ENCODE results near the gene ADGRV1. TPM values are rescaled to one million over a fixed set of nuclear protein-coding genes. Genes with fewer than 3 reads are reported as not detected.

Gene ADGRV1
- polyA plus RNA-seq, 3 donors = 0.18 to 0.33 TPM; not detected in 1

- H3K4me3 ChIP-seq (replicated peaks in 1 of 3; ENCODE audit: low read depth in 2 of 3, low read length in 3 of 3) = no peak overlapping the region
- peaks cover 43% of the 10 kb centered on the region for H3K4me1 Mint-ChIP-seq
- intact Hi-C loops (cut with micrococcal nuclease) = no loop called here
- H3K27me3 ChIP-seq (ENCODE audit: control insufficient read depth in 2 of 2, insufficient read depth in 2 of 2, low read length in 2 of 2) = no peaks in the 10 kb centered on the region
- no peak overlapping the region for H3K9ac ChIP-seq (ENCODE audit: insufficient read depth, low read length, poor library complexity, severe bottlenecking)
- WGBS (ENCODE audit: insufficient coverage) = no CpG with 5 or more reads among the region's 1 CpG
- no peak overlapping the region for H3K4me3 Mint-ChIP-seq
- no peaks in the 10 kb centered on the region for H3K9me3 ChIP-seq (replicated peaks in 1 of 2; ENCODE audit: control insufficient read depth in 1 of 2, insufficient read depth in 1 of 2, low read length in 2 of 2)
- peak overlapping the region in 1 of 2 donors; percentile 7 for H3K27ac ChIP-seq (ENCODE audit: low read depth in 1 of 2, low read length in 2 of 2)
- TF ChIP-seq, protein P1, sequence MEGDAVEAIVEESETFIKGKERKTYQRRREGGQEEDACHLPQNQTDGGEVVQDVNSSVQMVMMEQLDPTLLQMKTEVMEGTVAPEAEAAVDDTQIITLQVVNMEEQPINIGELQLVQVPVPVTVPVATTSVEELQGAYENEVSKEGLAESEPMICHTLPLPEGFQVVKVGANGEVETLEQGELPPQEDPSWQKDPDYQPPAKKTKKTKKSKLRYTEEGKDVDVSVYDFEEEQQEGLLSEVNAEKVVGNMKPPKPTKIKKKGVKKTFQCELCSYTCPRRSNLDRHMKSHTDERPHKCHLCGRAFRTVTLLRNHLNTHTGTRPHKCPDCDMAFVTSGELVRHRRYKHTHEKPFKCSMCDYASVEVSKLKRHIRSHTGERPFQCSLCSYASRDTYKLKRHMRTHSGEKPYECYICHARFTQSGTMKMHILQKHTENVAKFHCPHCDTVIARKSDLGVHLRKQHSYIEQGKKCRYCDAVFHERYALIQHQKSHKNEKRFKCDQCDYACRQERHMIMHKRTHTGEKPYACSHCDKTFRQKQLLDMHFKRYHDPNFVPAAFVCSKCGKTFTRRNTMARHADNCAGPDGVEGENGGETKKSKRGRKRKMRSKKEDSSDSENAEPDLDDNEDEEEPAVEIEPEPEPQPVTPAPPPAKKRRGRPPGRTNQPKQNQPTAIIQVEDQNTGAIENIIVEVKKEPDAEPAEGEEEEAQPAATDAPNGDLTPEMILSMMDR (IDR thresholded peaks at IDR 0.05) = no peak
- H3K79me2 ChIP-seq (ENCODE audit: insufficient read depth, low read length) = no peaks in the 10 kb centered on the region
- H3K9me3 Mint-ChIP-seq = peaks cover 0 to 5% (median 0%) of the 10 kb centered on the region in 7 donors
- no peaks in the 10 kb centered on the region for H3K27me3 Mint-ChIP-seq (ENCODE audit: low read depth in 3 of 3)
- peaks cover 27 to 42% of the 10 kb centered on the region in 2 donors for H3K4me1 ChIP-seq (ENCODE audit: control insufficient read depth in 1 of 2, insufficient read depth in 2 of 2, low read length in 2 of 2)
- H3K36me3 ChIP-seq (replicated peaks in 1 of 2; ENCODE audit: control insufficient read depth in 1 of 2, insufficient read depth in 2 of 2, low read length in 2 of 2) = no peaks in the 10 kb centered on the region
- H3K4me2 ChIP-seq (replicated peaks; ENCODE audit: extremely low read depth, low read length, poor library complexity, severe bottlenecking) = no peak overlapping the region
- H2AFZ ChIP-seq (ENCODE audit: insufficient read depth, low read depth, low read length, poor library complexity, severe bottlenecking) = no peak overlapping the region
- peak; percentile 29 to 80 (median 36) for DNase-seq
- H4K20me1 ChIP-seq (ENCODE audit: insufficient read depth, low read length) = no peaks in the 10 kb centered on the region
- peak overlapping the region in 2 of 7 donors; percentile 16 to 57 for H3K27ac Mint-ChIP-seq
- no peaks in the 10 kb centered on the region for H3K36me3 Mint-ChIP-seq
Measured at GRCh38 chr5:91059409-91059808, 500.8 kb downstream of the ADGRV1 start.

DNA sequence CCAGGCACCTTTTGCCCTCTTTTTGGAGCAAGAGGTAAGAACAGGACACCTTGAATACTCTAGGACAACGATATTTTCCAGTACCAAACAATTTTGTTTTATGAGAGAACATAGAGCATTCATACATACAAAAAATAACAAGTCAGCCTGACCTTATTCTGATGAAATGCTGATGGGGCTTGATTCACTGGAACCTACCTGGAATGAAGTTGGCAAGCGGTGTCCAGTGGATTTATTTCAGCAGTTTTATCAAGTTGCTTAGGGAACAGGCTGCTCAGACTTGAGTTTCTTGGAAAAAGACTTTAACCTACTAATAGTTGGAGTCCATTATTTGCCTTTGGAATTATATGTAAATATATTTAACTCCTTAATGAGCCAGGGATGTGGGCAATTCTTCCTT is 502.5 kb downstream of the ADGRV1 start:
- no peak overlapping the region for H3K27ac Mint-ChIP-seq
- DNase-seq = no peak
- Histone ChIP-seq H3K27me3 (ENCODE audit: control insufficient read depth in 2 of 2, insufficient read depth in 2 of 2, low read length in 2 of 2) (no peaks in the 10 kb centered on the region), H3K9ac (ENCODE audit: insufficient read depth, low read length, poor library complexity, severe bottlenecking) (no peak overlapping the region), H2AFZ (ENCODE audit: insufficient read depth, low read depth, low read length, poor library complexity, severe bottlenecking) (no peak overlapping the region), H3K9me3 (replicated peaks in 1 of 2; ENCODE audit: control insufficient read depth in 1 of 2, insufficient read depth in 1 of 2, low read length in 2 of 2) (no peaks in the 10 kb centered on the region), H3K4me2 (replicated peaks; ENCODE audit: extremely low read depth, low read length, poor library complexity, severe bottlenecking) (no peak overlapping the region), H3K4me3 (replicated peaks in 1 of 3; ENCODE audit: low read depth in 2 of 3, low read length in 3 of 3) (no peak overlapping the region), H3K79me2 (ENCODE audit: insufficient read depth, low read length) (no peaks in the 10 kb centered on the region), H3K4me1 (ENCODE audit: control insufficient read depth in 1 of 2, insufficient read depth in 2 of 2, low read length in 2 of 2) (peaks cover 21 to 36% of the 10 kb centered on the region in 2 donors), H4K20me1 (ENCODE audit: insufficient read depth, low read length) (no peaks in the 10 kb centered on the region), H3K36me3 (replicated peaks in 1 of 2; ENCODE audit: control insufficient read depth in 1 of 2, insufficient read depth in 2 of 2, low read length in 2 of 2) (no peaks in the 10 kb centered on the region), H3K27ac (ENCODE audit: low read depth in 1 of 2, low read length in 2 of 2) (no peak overlapping the region)
- TF ChIP-seq, protein P1 (IDR thresholded peaks at IDR 0.05) = no peak
- no peaks in the 10 kb centered on the region for H3K36me3 Mint-ChIP-seq
- H3K9me3 Mint-ChIP-seq = peaks cover 0 to 1% (median 0%) of the 10 kb centered on the region in 7 donors
- H3K27me3 Mint-ChIP-seq (ENCODE audit: low read depth in 3 of 3) = no peaks in the 10 kb centered on the region
- no CpG with 5 or more reads among the region's 2 CpGs for WGBS (ENCODE audit: insufficient coverage)
- no peak overlapping the region for H3K4me3 Mint-ChIP-seq
- intact Hi-C loops (cut with micrococcal nuclease) = no loop called here
- H3K4me1 Mint-ChIP-seq = peaks cover 42% of the 10 kb centered on the region

Data from CD14-positive monocyte (primary cell).